T-helper 17 cell (primary cell): ENCODE results near the gene ARHGAP19. TPM values are rescaled to one million over a fixed set of nuclear protein-coding genes. Genes with fewer than 3 reads are reported as not detected.
"Not testable (repeated sequence)": the region's sequence is repeated elsewhere in the genome, so short reads cannot be mapped to it uniquely, and the experiment has no call there.

Source experiments
- ATAC-seq: fragments of 150-1000 bp; cut with Tn5 transposase; 2 replicates; pipeline ENCODE4 v1.10.0; 2021; ENCODE audit warnings: mild to moderate bottlenecking, moderate library complexity
- DNase-seq, 3 donors: peaks; one replicate each; pipeline versions ENCODE4 v3.0.0 to v3.0.0-alpha.2; 2020 to 2021
- H3K9me3 ChIP-seq: one replicate; pipeline ENCODE4 v1.7.0; 2013; ENCODE audit warnings: low read length, mild to moderate bottlenecking; ENCODE audit not compliant: control insufficient read depth, poor library complexity, severe bottlenecking
- H3K27ac Mint-ChIP-seq: one replicate; pipeline ENCODE4 v1.8.0; 2022; ENCODE audit warnings: mild to moderate bottlenecking, moderate library complexity, mixed read lengths
- H3K27me3 Mint-ChIP-seq: one replicate; pipeline ENCODE4 v1.8.0; 2022; ENCODE audit warnings: mixed read lengths
- H3K36me3 Mint-ChIP-seq: one replicate; pipeline ENCODE4 v1.8.0; 2022; ENCODE audit warnings: low read depth, mixed read lengths
- H3K4me1 Mint-ChIP-seq: one replicate; pipeline ENCODE4 v1.8.0; 2022; ENCODE audit warnings: mild to moderate bottlenecking, mixed read lengths
- H3K4me3 Mint-ChIP-seq: one replicate; pipeline ENCODE4 v1.8.0; 2022; ENCODE audit warnings: mild to moderate bottlenecking, moderate library complexity, mixed read lengths
- total RNA-seq, 4 donors: library from RNA in 2 of 4; stranded (reverse) in 2 of 4; gene quantifications; one replicate each; pipeline ENCODE4 v1.2.3 and lab custom pipeline; 2022 to 2026

The ARHGAP19 gene
- total RNA-seq, 2 donors from 2014 or later = 9.3 to 15.7 TPM

GRCh38 chr10:97314671-97315070, 22.2 kb upstream of the ARHGAP19 start:
- peaks cover 10% of the 10 kb centered on the region for H3K4me1 Mint-ChIP-seq
- H3K36me3 Mint-ChIP-seq = no peaks in the 10 kb centered on the region
- peak overlapping the region; percentile 16 for H3K27ac Mint-ChIP-seq
- no peak overlapping the region for H3K4me3 Mint-ChIP-seq
- no peaks in the 10 kb centered on the region for H3K27me3 Mint-ChIP-seq
- DNase-seq (no peak), ATAC-seq (no peak)
- H3K9me3 ChIP-seq = no peaks in the 10 kb centered on the region

- peaks cover 3% of the 10 kb centered on the region for H3K4me1 Mint-ChIP-seq
- no peaks in the 10 kb centered on the region for H3K27me3 Mint-ChIP-seq
- H3K36me3 Mint-ChIP-seq = no peaks in the 10 kb centered on the region
These were observed 20.5 kb upstream of the ARHGAP19 start for GRCh38 chr10:97312897-97313296.

GRCh38 chr10:97311111-97311626, 18.7 kb upstream of the ARHGAP19 start:
- H3K36me3 Mint-ChIP-seq = no peaks in the 10 kb centered on the region

More at GRCh38 chr10:97312897-97313296, 20.5 kb upstream of the ARHGAP19 start:
- ATAC-seq (no peak), DNase-seq (no peak)
- H3K9me3 ChIP-seq = no peaks in the 10 kb centered on the region
- no peak overlapping the region for H3K4me3 Mint-ChIP-seq
- H3K27ac Mint-ChIP-seq = no peak overlapping the region

GRCh38 chr10:97307866-97308780, 15.7 kb upstream of the ARHGAP19 start:
- Mint-ChIP-seq H3K27ac (peak overlapping the region; percentile 72), H3K36me3 (no peaks in the 10 kb centered on the region), H3K27me3 (no peaks in the 10 kb centered on the region), H3K4me1 (no peaks in the 10 kb centered on the region), H3K4me3 (no peak overlapping the region)
- ATAC-seq (no peak), DNase-seq (no peak)
- H3K9me3 ChIP-seq = no peaks in the 10 kb centered on the region

More at GRCh38 chr10:97311111-97311626, 18.7 kb upstream of the ARHGAP19 start:
- no peak overlapping the region for H3K4me3 Mint-ChIP-seq
- ATAC-seq = no peak
- H3K27ac Mint-ChIP-seq = no peak overlapping the region
- peaks cover 3% of the 10 kb centered on the region for H3K4me1 Mint-ChIP-seq
- no peaks in the 10 kb centered on the region for H3K9me3 ChIP-seq
- DNase-seq = no peak
- no peaks in the 10 kb centered on the region for H3K27me3 Mint-ChIP-seq

GRCh38 chr10:97307441-97307840, 15.0 kb upstream of the ARHGAP19 start:
- H3K27me3 Mint-ChIP-seq = no peaks in the 10 kb centered on the region
- peak overlapping the region; percentile 72 for H3K27ac Mint-ChIP-seq
- no peak overlapping the region for H3K4me3 Mint-ChIP-seq
- H3K4me1 Mint-ChIP-seq = no peaks in the 10 kb centered on the region
- DNase-seq = no peak
- no peaks in the 10 kb centered on the region for H3K9me3 ChIP-seq
- ATAC-seq = no peak
- no peaks in the 10 kb centered on the region for H3K36me3 Mint-ChIP-seq

- H3K9me3 ChIP-seq = no peaks in the 10 kb centered on the region
- Mint-ChIP-seq H3K27me3 (no peaks in the 10 kb centered on the region), H3K27ac (no peak overlapping the region)
These were observed 9.8 kb upstream of the ARHGAP19 start for GRCh38 chr10:97302088-97302791.

GRCh38 chr10:97300980-97301379, 8.5 kb upstream of the ARHGAP19 start:
- Mint-ChIP-seq H3K27ac (no peak overlapping the region), H3K4me1 (no peaks in the 10 kb centered on the region), H3K36me3 (no peaks in the 10 kb centered on the region), H3K4me3 (no peak overlapping the region), H3K27me3 (no peaks in the 10 kb centered on the region)
- H3K9me3 ChIP-seq = no peaks in the 10 kb centered on the region
- ATAC-seq = no peak
- DNase-seq = no peak

More at GRCh38 chr10:97302088-97302791, 9.8 kb upstream of the ARHGAP19 start:
- ATAC-seq = no peak
- Mint-ChIP-seq H3K36me3 (no peaks in the 10 kb centered on the region), H3K4me1 (no peaks in the 10 kb centered on the region), H3K4me3 (no peak overlapping the region)
- no peak for DNase-seq

GRCh38 chr10:97298223-97298571, 5.8 kb upstream of the ARHGAP19 start:
- Mint-ChIP-seq H3K27ac (no peak overlapping the region), H3K36me3 (no peaks in the 10 kb centered on the region), H3K27me3 (no peaks in the 10 kb centered on the region), H3K4me1 (peaks cover 2% of the 10 kb centered on the region), H3K4me3 (no peak overlapping the region)
- no peaks in the 10 kb centered on the region for H3K9me3 ChIP-seq
- DNase-seq (no peak), ATAC-seq (no peak)

- DNase-seq = no peak
- Mint-ChIP-seq H3K36me3 (no peaks in the 10 kb centered on the region), H3K27ac (no peak overlapping the region), H3K4me3 (no peak overlapping the region), H3K4me1 (peaks cover 4% of the 10 kb centered on the region), H3K27me3 (no peaks in the 10 kb centered on the region)
- no peaks in the 10 kb centered on the region for H3K9me3 ChIP-seq
- ATAC-seq = no peak
These were observed 5.3 kb upstream of the ARHGAP19 start for GRCh38 chr10:97297556-97298222.

- ATAC-seq = no peak
- H3K4me1 Mint-ChIP-seq = peaks cover 15% of the 10 kb centered on the region
- H3K9me3 ChIP-seq = no peaks in the 10 kb centered on the region
- no peaks in the 10 kb centered on the region for H3K27me3 Mint-ChIP-seq
- DNase-seq = no peak
- peak overlapping the region; percentile 81 for H3K27ac Mint-ChIP-seq
- H3K36me3 Mint-ChIP-seq = no peaks in the 10 kb centered on the region
- peak overlapping the region; percentile 97 for H3K4me3 Mint-ChIP-seq
These were observed 393 bp upstream of the ARHGAP19 start for GRCh38 chr10:97292862-97293198.

- H3K4me3 Mint-ChIP-seq = peak overlapping the region; percentile 97
- no peaks in the 10 kb centered on the region for H3K27me3 Mint-ChIP-seq
- no peak for DNase-seq
- ATAC-seq = peak; percentile 0
- no peaks in the 10 kb centered on the region for H3K9me3 ChIP-seq
- H3K27ac Mint-ChIP-seq = peak overlapping the region; percentile 81
- H3K36me3 Mint-ChIP-seq = no peaks in the 10 kb centered on the region
- H3K4me1 Mint-ChIP-seq = peaks cover 15% of the 10 kb centered on the region
These were observed 910 bp downstream of the ARHGAP19 start for GRCh38 chr10:97291357-97292096.

- not testable (repeated sequence) for H3K27ac Mint-ChIP-seq, DNase-seq, ATAC-seq, H3K36me3 Mint-ChIP-seq, H3K4me3 Mint-ChIP-seq, H3K9me3 ChIP-seq, H3K27me3 Mint-ChIP-seq
- H3K4me1 Mint-ChIP-seq = peaks cover 20% of the 10 kb centered on the region
These were observed 1.7 kb downstream of the ARHGAP19 start for GRCh38 chr10:97290576-97291356.
